Activated T-cell treated with anti-CD3 and anti-CD28 coated beads for 48 hours (primary cell): ENCODE results near the gene FBXL7.

Experiments used
- DNase-seq: peaks from one replicate; pipeline ENCODE4 v3.0.0-alpha.2; 2020; ENCODE audit warnings: low read depth

The FBXL7 gene

GRCh38 chr5:15502208-15502607 is 2.2 kb downstream of the FBXL7 start:
- no peak for DNase-seq

GRCh38 chr5:15506146-15506545 is 6.2 kb downstream of the FBXL7 start:
- no peak for DNase-seq

GRCh38 chr5:15506897-15507296 is 6.9 kb downstream of the FBXL7 start:
- no peak for DNase-seq

- no peak for DNase-seq
Measured at GRCh38 chr5:15510092-15510491, 10.1 kb downstream of the FBXL7 start.

GRCh38 chr5:15510831-15511230 is 10.9 kb downstream of the FBXL7 start:
- no peak for DNase-seq

- no peak for DNase-seq
Measured at GRCh38 chr5:15513431-15513830, 13.5 kb downstream of the FBXL7 start.

GRCh38 chr5:15513911-15514310 is 13.9 kb downstream of the FBXL7 start:
- DNase-seq = no peak

- DNase-seq = no peak
Measured at GRCh38 chr5:15515229-15515628, 15.2 kb downstream of the FBXL7 start.

GRCh38 chr5:15516486-15516885 is 16.5 kb downstream of the FBXL7 start:
- no peak for DNase-seq

GRCh38 chr5:15518786-15519185 is 18.8 kb downstream of the FBXL7 start:
- no peak for DNase-seq

GRCh38 chr5:15520856-15521255 is 20.9 kb downstream of the FBXL7 start:
- no peak for DNase-seq

- no peak for DNase-seq
Measured at GRCh38 chr5:15521381-15522186, 21.6 kb downstream of the FBXL7 start.

GRCh38 chr5:15522187-15522520 is 22.2 kb downstream of the FBXL7 start:
- no peak for DNase-seq

- DNase-seq = no peak
Measured at GRCh38 chr5:15524712-15525111, 24.7 kb downstream of the FBXL7 start.

- no peak for DNase-seq
Measured at GRCh38 chr5:15525703-15526275, 25.8 kb downstream of the FBXL7 start.

- no peak for DNase-seq
Measured at GRCh38 chr5:15526413-15526812, 26.4 kb downstream of the FBXL7 start.

GRCh38 chr5:15528476-15528875 is 28.5 kb downstream of the FBXL7 start:
- no peak for DNase-seq

- no peak for DNase-seq
Measured at GRCh38 chr5:15529013-15529412, 29.0 kb downstream of the FBXL7 start.

GRCh38 chr5:15529821-15530220 is 29.8 kb downstream of the FBXL7 start:
- no peak for DNase-seq

GRCh38 chr5:15533129-15533893 is 33.3 kb downstream of the FBXL7 start:
- no peak for DNase-seq

GRCh38 chr5:15535938-15536337 is 36.0 kb downstream of the FBXL7 start:
- DNase-seq = no peak

- no peak for DNase-seq
Measured at GRCh38 chr5:15538516-15538915, 38.5 kb downstream of the FBXL7 start.

GRCh38 chr5:15539951-15540350 is 40.0 kb downstream of the FBXL7 start:
- no peak for DNase-seq
